OCI-LY3 (cell line): ENCODE data around the gene SAMD4A.

Source experiments
- EZH2phosphoT487 ChIP-seq: fragments of 200-600 bp; shearing (Covaris generic); IDR thresholded peaks from 2 replicates; pipeline ENCODE4 v1.6.1; 2018; ENCODE audit warnings: antibody characterized with exemption, mixed run types, low read depth
- TF ChIP-seq, protein P1 (sequence below): fragments of 200-600, 300-600 bp; sonication (generic); IDR thresholded peaks from 2 replicates; pipeline ENCODE4 v1.5.1; 2014; ENCODE audit warnings: antibody characterized with exemption, low read length, low read depth

- TF ChIP-seq, protein P1, sequence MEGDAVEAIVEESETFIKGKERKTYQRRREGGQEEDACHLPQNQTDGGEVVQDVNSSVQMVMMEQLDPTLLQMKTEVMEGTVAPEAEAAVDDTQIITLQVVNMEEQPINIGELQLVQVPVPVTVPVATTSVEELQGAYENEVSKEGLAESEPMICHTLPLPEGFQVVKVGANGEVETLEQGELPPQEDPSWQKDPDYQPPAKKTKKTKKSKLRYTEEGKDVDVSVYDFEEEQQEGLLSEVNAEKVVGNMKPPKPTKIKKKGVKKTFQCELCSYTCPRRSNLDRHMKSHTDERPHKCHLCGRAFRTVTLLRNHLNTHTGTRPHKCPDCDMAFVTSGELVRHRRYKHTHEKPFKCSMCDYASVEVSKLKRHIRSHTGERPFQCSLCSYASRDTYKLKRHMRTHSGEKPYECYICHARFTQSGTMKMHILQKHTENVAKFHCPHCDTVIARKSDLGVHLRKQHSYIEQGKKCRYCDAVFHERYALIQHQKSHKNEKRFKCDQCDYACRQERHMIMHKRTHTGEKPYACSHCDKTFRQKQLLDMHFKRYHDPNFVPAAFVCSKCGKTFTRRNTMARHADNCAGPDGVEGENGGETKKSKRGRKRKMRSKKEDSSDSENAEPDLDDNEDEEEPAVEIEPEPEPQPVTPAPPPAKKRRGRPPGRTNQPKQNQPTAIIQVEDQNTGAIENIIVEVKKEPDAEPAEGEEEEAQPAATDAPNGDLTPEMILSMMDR, result no peak
- TF ChIP-seq EZH2phosphoT487, result no peak
These were observed 119.4 kb downstream of the SAMD4A start for GRCh38 chr14:54686219-54686870.
